ENCODE data around the gene FBLN1. TPM values are rescaled to one million over a fixed set of nuclear protein-coding genes. Genes with fewer than 3 reads are reported as not detected.
"Not testable (repeated sequence)": the region's sequence is repeated elsewhere in the genome, so short reads cannot be mapped to it uniquely, and the experiment has no call there.

The FBLN1 gene
- total and polyA plus RNA-seq, 2 donors (not counting 1 experiment from before 2014, with no cell fraction given): not detected

DNA sequence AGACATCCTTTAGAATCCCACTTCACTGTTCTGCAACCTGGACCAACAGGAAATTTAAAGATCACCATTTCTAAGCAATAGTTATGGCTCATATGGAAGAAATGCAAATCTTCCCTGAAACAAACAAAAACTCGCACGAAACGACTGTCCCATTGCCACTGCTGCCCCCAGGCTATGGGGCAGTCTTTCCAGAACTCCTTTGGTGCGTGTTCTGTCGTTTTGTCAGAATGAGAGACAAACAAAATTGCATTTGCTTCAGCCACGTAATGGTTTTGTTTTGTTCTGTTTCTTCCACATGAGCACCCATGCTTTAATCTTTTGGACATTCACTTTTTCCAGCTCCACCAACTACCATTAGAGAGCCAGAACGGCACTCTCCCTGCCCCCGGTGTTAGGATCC is 10.8 kb upstream of the FBLN1 start:
- Histone ChIP-seq H3K9ac (ENCODE audit: low read length) (no peak overlapping the region), H2AFZ (ENCODE audit: insufficient read depth, low read depth, low read length, poor library complexity, severe bottlenecking) (no peak overlapping the region), H3K79me2 (ENCODE audit: control insufficient read depth, insufficient read depth, low read length) (no peaks in the 10 kb centered on the region), H3K36me3 (replicated peaks in 1 of 2; ENCODE audit: control extremely low read depth in 1 of 2, control insufficient read depth in 1 of 2, extremely low read depth in 1 of 2, insufficient read depth in 2 of 2, low read length in 1 of 2) (no peaks in the 10 kb centered on the region), H3K27ac (ENCODE audit: low read length in 2 of 2) (no peak overlapping the region), H3K27me3 (replicated peaks in 1 of 4; ENCODE audit: control extremely low read depth in 1 of 4, control insufficient read depth in 3 of 4, insufficient read depth in 4 of 4, low read length in 3 of 4) (peaks cover 0 to 3% (median 0%) of the 10 kb centered on the region in 4 experiments), H3K9me3 (ENCODE audit: control extremely low read depth in 1 of 3, control insufficient read depth in 2 of 3, insufficient read depth in 1 of 3, low read length in 2 of 3) (no peaks in the 10 kb centered on the region), H3K4me2 (replicated peaks; ENCODE audit: low read depth, low read length, poor library complexity, severe bottlenecking) (no peak overlapping the region), H3K4me1 (ENCODE audit: control insufficient read depth in 2 of 2, insufficient read depth in 2 of 2, low read length in 2 of 2) (no peaks in the 10 kb centered on the region), H4K20me1 (ENCODE audit: control insufficient read depth, insufficient read depth, low read length, poor library complexity, severe bottlenecking) (no peaks in the 10 kb centered on the region), H3K4me3 (ENCODE audit: control extremely low read depth in 1 of 5, extremely low read depth in 1 of 5, insufficient read depth in 1 of 5, low read depth in 2 of 5, low read length in 4 of 5) (no peak overlapping the region)
- CTCF ChIA-PET: no interaction called here
- Mint-ChIP-seq H3K4me3 (no peak overlapping the region), H3K27ac (no peak overlapping the region), H3K9me3 (ENCODE audit: insufficient read depth) (no peaks in the 10 kb centered on the region), H3K27me3 (peaks cover 35% of the 10 kb centered on the region), H3K4me1 (no peaks in the 10 kb centered on the region)
- ATAC-seq (ENCODE audit: low read depth) (no peak), DNase-seq (no peak)
- POLR2A ChIA-PET: no interaction called here
- intact Hi-C loops (cut with micrococcal nuclease): no loop called here
- TF ChIP-seq EZH2 (IDR thresholded peaks at IDR 0.05; ENCODE audit: borderline replicate concordance, insufficient read depth, low read depth, low read length, poor library complexity, severe bottlenecking): no peak
- TF ChIP-seq, protein P1, sequence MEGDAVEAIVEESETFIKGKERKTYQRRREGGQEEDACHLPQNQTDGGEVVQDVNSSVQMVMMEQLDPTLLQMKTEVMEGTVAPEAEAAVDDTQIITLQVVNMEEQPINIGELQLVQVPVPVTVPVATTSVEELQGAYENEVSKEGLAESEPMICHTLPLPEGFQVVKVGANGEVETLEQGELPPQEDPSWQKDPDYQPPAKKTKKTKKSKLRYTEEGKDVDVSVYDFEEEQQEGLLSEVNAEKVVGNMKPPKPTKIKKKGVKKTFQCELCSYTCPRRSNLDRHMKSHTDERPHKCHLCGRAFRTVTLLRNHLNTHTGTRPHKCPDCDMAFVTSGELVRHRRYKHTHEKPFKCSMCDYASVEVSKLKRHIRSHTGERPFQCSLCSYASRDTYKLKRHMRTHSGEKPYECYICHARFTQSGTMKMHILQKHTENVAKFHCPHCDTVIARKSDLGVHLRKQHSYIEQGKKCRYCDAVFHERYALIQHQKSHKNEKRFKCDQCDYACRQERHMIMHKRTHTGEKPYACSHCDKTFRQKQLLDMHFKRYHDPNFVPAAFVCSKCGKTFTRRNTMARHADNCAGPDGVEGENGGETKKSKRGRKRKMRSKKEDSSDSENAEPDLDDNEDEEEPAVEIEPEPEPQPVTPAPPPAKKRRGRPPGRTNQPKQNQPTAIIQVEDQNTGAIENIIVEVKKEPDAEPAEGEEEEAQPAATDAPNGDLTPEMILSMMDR (IDR thresholded peaks at IDR 0.05): no peak
- WGBS (ENCODE audit: insufficient coverage): 58% methylated on average over 6 of the region's 8 CpGs

DNA sequence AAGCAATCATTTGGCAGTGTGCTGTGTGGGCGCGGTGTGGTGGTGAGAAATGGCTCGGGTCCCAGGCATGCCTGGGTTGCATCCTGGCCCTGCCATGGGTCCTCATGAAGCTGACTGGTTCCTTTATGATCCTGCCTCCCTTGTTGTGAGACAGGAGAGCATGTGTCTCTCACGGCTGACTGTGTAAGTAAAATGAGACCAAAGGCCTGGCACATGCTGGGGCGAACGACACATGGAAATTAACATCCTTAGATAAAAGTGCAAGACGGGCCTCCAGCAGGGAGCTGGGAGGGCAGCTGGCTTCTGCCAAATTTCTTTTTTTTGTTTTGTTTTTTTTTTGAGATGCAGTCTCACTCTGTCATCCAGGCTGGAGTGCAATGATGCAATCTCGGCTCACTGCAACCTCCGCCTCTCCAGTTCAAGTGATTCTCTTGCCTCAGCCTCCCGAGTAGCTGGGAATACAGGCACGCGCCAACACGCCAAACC is 9.4 kb upstream of the FBLN1 start:
- Histone ChIP-seq H4K20me1 (ENCODE audit: control insufficient read depth, insufficient read depth, low read length, poor library complexity, severe bottlenecking) (no peaks in the 10 kb centered on the region), H3K4me3 (ENCODE audit: control extremely low read depth in 1 of 5, extremely low read depth in 1 of 5, insufficient read depth in 1 of 5, low read depth in 2 of 5, low read length in 4 of 5) (no peak overlapping the region), H3K4me2 (replicated peaks; ENCODE audit: low read depth, low read length, poor library complexity, severe bottlenecking) (no peak overlapping the region), H2AFZ (ENCODE audit: insufficient read depth, low read depth, low read length, poor library complexity, severe bottlenecking) (no peak overlapping the region), H3K27ac (ENCODE audit: low read length in 2 of 2) (no peak overlapping the region), H3K36me3 (replicated peaks in 1 of 2; ENCODE audit: control extremely low read depth in 1 of 2, control insufficient read depth in 1 of 2, extremely low read depth in 1 of 2, insufficient read depth in 2 of 2, low read length in 1 of 2) (no peaks in the 10 kb centered on the region), H3K9ac (ENCODE audit: low read length) (no peak overlapping the region), H3K9me3 (ENCODE audit: control extremely low read depth in 1 of 3, control insufficient read depth in 2 of 3, insufficient read depth in 1 of 3, low read length in 2 of 3) (no peaks in the 10 kb centered on the region), H3K4me1 (ENCODE audit: control insufficient read depth in 2 of 2, insufficient read depth in 2 of 2, low read length in 2 of 2) (no peaks in the 10 kb centered on the region), H3K79me2 (ENCODE audit: control insufficient read depth, insufficient read depth, low read length) (no peaks in the 10 kb centered on the region), H3K27me3 (replicated peaks in 1 of 4; ENCODE audit: control extremely low read depth in 1 of 4, control insufficient read depth in 3 of 4, insufficient read depth in 4 of 4, low read length in 3 of 4) (peaks cover 0 to 3% (median 0%) of the 10 kb centered on the region in 4 experiments)
- no peak for TF ChIP-seq EZH2 (IDR thresholded peaks at IDR 0.05; ENCODE audit: borderline replicate concordance, insufficient read depth, low read depth, low read length, poor library complexity, severe bottlenecking)
- TF ChIP-seq, protein P1 (IDR thresholded peaks at IDR 0.05): no peak
- no peak overlapping the region for H3K27ac Mint-ChIP-seq
- WGBS (ENCODE audit: insufficient coverage): 93% methylated on average over 13 of the region's 13 CpGs
- no peaks in the 10 kb centered on the region for H3K9me3 Mint-ChIP-seq (ENCODE audit: insufficient read depth)
- no peaks in the 10 kb centered on the region for H3K4me1 Mint-ChIP-seq
- DNase-seq (no peak), ATAC-seq (ENCODE audit: low read depth) (no peak)
- intact Hi-C loops (cut with micrococcal nuclease): no loop called here
- peaks cover 43% of the 10 kb centered on the region for H3K27me3 Mint-ChIP-seq
- POLR2A ChIA-PET: no interaction called here
- CTCF ChIA-PET: no interaction called here
- H3K4me3 Mint-ChIP-seq: no peak overlapping the region

DNA sequence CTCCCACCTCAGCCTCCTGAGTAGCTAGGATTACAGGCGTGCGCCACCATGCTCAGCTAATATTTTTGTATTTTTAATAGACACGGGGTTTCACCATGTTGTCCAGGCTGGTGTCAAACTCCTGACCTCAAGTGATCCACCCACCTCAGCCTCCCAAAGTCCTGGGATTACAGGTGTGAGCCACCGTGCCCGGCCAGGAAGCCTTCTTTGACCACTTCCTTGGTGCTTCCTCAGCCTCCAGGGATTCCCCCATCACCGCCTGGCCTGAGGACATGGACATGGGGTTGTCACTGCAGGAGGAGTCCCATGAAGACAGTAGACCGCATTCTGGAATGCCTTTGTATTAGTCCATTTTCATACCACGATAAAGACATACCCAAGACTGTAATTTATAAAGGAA is 8.4 kb upstream of the FBLN1 start:
- DNase-seq; H3K4me1 ChIP-seq (ENCODE audit: control insufficient read depth in 2 of 2, insufficient read depth in 2 of 2, low read length in 2 of 2); H3K9me3 Mint-ChIP-seq (ENCODE audit: insufficient read depth); H3K9ac ChIP-seq (ENCODE audit: low read length); H3K4me1 Mint-ChIP-seq; H3K9me3 ChIP-seq (ENCODE audit: control extremely low read depth in 1 of 3, control insufficient read depth in 2 of 3, insufficient read depth in 1 of 3, low read length in 2 of 3); H3K27ac Mint-ChIP-seq; intact Hi-C loops (cut with micrococcal nuclease); ATAC-seq (ENCODE audit: low read depth); H3K79me2 ChIP-seq (ENCODE audit: control insufficient read depth, insufficient read depth, low read length); H3K27me3 ChIP-seq (replicated peaks in 1 of 4; ENCODE audit: control extremely low read depth in 1 of 4, control insufficient read depth in 3 of 4, insufficient read depth in 4 of 4, low read length in 3 of 4); H2AFZ ChIP-seq (ENCODE audit: insufficient read depth, low read depth, low read length, poor library complexity, severe bottlenecking); H3K4me3 Mint-ChIP-seq; H3K4me2 ChIP-seq (replicated peaks; ENCODE audit: low read depth, low read length, poor library complexity, severe bottlenecking); H3K27ac ChIP-seq (ENCODE audit: low read length in 2 of 2); POLR2A ChIA-PET; H4K20me1 ChIP-seq (ENCODE audit: control insufficient read depth, insufficient read depth, low read length, poor library complexity, severe bottlenecking); CTCF ChIA-PET; H3K4me3 ChIP-seq (ENCODE audit: control extremely low read depth in 1 of 5, extremely low read depth in 1 of 5, insufficient read depth in 1 of 5, low read depth in 2 of 5, low read length in 4 of 5); H3K36me3 ChIP-seq (replicated peaks in 1 of 2; ENCODE audit: control extremely low read depth in 1 of 2, control insufficient read depth in 1 of 2, extremely low read depth in 1 of 2, insufficient read depth in 2 of 2, low read length in 1 of 2): not testable (repeated sequence)
- peaks cover 40% of the 10 kb centered on the region for H3K27me3 Mint-ChIP-seq
- no CpG with 5 or more reads among the region's 8 CpGs for WGBS (ENCODE audit: insufficient coverage)

Data from B cell (primary cell).